HG03025 (cell line): Measurements from ENCODE around the gene ATF2.
A peak's percentile ranks its signal among the peaks of the same experiment; 100 is the strongest.
"Not testable (repeated sequence)": the region's sequence is repeated elsewhere in the genome, so short reads cannot be mapped to it uniquely, and the experiment has no call there.

Source experiments
- ATAC-seq: cut with Tn5 transposase; IDR thresholded peaks from one replicate; pipeline ENCODE4 v1.9.1; 2021; ENCODE audit warnings: mild to moderate bottlenecking, moderate library complexity; ENCODE audit not compliant: unreplicated experiment, low FRiP score

Gene ATF2

DNA sequence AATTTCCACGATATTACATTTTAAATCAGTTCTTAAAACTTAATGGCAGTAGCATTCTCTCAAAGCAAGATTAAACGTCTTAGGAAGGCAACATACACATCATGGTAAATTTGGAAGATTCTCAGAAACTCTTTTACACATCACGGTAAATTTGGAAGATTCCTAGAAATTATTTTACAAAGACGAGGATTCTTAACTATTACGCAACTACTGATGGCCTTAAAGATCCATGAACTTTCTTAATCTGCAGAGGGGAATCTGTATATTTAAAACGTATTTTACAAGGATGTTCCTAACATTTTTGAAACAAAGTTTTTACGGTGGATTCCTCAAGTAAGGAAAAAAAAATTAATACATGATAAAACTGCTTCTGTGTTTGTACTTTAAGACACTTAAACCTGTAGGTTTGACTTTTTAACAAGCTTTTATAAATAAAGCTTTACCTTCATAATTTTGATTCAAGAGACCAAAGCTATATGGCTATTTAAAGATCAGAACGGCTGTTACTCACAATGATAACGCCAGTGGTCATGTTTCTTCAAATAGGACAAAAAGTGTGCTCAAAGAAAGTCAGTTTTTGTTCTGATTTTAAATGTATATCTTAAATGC, 1.7 kb downstream of the ATF2 start:
- ATAC-seq = no peak

DNA sequence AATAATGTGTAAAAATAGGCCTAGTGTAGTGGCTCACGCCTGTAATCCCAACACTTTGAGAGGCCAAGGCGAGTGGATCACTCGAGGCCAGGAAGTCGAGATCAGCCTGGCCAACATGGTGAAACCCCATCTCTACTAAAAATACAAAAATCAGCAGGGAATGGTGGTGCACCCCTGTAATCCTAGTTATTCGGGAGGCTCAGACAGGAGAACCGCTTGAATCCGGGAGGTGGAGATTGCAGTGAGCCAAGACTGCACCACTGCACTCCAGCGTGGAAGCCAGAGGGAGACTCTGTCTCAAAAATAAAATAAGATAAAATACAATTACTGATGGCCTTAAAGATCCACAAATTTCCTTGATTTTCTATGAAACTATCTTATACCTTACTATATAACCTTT, 3.8 kb downstream of the ATF2 start:
- ATAC-seq = no peak

DNA sequence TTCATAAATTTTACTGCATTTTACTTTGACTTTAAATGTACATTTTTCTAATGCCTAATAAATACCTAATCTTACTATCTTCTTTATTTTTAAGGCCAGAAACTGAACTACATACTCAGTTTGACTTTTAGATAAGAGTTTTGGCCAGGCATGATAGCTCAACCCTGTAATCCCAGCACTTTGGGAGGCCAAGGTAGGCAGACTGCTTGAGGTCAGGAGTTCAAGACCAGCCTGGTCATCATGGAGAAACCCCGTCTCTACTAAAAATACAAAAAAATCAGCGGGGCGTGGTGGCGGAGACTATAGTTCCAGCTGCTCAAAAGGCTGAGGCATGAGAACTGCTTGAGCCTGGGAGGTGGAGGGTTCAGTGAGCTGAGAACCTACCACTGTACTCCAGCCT, 9.1 kb downstream of the ATF2 start:
- ATAC-seq = no peak

DNA sequence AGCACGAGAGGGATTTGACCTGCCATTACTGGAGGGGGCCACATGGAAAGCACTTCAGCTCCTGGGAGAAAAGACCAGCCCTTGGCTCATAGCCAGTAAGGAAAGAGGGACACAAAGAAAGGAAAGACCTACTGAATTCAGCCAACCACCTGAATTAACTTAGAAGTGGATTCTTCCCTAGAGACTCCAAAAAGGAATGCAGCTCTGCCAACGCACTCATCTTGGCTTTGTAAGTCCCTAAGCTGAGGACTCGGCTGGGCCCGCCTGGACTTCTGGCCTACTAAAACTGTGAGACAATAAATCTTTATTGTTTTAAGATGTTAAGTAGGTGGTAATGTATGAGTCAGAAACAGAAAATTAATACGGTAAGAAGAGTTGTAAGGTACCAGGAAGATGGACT, 11.5 kb downstream of the ATF2 start:
- ATAC-seq = no peak

DNA sequence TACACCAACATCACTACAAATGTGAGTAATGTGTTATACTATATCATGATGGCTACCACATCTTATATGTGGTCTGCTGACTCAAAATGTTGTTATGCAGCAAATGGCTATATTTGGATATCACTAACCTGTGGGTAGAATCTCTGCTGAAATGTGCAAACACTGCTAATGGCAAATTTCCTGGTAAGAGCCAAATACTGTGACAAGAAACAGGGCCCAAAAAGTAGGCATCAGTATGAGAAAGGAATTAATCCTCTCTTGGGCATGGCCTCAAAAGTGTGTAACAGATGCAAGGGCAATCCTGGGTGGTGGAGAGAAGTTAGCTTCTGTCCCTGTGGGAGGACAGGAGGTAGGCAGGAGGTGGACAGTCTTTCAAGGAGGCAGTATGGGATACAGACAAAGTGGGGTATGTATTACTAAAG, 13.3 kb downstream of the ATF2 start:
- no peak for ATAC-seq

DNA sequence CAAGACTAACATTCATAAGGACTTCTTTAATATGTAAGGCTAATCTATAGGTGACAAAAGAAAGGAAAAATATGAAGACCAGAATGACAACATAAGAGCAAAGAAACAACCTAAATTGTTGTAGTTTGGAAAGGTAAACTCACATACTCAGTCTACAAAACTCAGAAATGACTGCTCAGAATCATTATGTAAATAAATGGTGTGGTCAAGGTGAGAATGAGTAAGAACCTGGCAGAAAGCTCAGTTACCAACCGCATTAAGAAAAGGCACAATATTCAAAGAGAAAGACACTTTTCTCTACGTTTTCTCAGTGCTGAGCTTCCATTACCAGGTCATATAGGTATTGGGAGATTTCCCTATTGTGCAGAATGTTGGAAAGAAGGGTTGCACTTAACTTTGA, 15.8 kb downstream of the ATF2 start:
- peak; percentile 70 for ATAC-seq

DNA sequence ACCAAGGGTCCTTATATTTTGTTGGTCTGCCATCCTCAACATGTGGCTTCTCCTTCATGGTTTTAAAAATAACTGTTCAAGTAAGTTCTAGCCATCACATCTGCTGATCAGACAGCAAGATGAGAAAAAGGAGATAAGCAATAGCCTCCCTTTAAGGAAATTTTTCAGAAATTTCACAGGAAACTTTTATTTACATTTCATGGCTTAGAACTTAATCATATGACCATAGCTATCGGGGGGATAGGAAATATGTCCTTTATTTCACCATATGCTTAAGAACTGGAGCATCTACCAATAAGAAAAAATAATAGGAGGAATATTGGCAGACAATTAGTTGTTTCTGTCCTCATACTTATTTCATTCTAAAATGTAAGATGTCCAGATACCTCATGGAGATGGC, 16.2 kb downstream of the ATF2 start:
- ATAC-seq = no peak

DNA sequence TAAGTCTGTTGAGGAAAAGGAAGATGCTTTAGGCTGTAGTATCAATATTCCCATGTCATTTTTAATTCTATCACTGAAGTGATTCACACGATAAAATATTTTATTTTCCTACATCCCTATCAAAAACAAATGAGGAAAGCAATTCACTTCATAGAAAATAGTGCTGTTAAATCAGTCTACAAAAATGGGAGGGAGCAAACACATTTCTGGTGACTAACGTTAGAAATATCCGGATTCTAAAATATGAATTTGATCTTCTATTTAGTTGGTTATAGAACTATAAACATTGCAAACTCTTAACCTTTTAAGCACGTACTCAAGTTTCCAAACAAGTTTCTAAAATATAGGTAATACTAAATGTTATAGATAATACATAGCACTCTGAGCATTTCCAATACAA, 20.8 kb downstream of the ATF2 start:
- ATAC-seq = no peak

DNA sequence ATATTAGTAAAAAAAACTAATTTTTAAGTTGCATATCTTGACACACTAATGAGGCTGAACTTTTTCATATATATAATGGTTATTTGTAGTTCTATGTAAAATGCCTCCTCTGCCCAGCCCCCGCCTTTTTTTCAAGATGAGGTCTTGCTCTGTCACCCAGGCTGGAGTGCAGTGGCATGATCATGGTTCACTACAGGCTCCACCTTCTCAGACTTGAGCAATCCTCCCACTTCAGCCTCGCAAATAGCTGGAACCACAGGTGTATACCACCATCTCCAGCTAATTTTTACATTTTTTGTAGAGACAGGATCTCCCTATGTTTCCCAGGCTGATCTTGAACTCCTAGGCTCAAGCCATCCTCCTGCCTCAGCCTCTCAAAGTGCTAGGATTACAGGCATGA, 24.3 kb downstream of the ATF2 start:
- no peak for ATAC-seq

DNA sequence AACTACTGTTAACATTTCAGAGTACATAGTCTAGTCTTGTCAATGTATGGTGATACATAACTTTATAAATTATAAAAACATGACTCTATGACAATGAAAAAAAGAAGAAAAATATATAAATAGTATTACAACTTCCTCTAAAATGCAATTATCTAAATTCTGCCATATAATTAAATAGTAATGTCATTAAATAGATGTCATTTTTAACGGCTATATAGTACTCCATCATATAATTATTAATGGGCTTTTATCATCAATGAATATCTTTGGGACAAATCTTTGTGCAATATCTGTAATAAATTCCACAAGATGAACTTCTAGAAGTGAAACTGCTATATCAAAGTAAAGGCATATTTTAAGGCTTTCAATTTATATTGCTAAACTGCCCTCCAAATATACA, 24.8 kb downstream of the ATF2 start:
- ATAC-seq = no peak

DNA sequence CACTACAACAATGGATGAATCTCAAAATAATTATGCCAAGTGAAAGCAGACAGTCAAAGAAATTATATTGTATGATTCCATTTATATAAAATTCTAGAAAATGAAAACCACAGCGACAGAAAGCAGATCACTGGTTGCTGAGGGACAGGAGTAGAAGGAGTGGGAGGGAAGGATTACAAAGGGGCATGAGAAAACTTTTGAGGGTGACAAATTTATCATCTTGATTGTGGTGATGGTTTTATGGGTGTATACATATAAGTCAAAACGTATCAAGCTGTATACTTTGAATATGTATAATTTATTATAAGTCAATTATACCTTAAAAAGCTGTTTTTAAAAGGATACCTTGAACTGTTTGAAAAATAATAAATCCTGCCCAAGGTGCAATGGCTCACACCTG, 27.7 kb downstream of the ATF2 start:
- no peak for ATAC-seq

DNA sequence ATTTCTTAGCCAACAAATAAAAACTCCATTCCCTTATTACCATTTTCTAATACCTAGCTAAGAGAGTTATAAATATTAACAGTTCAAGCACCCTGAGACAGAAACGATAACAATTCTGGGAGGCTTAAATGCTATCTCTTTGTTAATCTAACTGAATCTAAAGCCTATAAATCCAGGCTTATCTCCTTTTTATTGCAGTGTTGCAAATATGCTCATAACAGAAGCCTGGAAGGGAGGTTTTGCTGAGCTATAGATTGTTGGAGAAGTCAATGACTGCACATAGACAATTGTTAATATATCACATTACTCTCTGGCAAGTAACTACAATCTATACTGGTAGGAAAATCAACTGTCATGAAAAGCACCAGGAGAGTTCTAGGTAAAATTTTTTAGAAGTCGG, 30.2 kb downstream of the ATF2 start:
- no peak for ATAC-seq

DNA sequence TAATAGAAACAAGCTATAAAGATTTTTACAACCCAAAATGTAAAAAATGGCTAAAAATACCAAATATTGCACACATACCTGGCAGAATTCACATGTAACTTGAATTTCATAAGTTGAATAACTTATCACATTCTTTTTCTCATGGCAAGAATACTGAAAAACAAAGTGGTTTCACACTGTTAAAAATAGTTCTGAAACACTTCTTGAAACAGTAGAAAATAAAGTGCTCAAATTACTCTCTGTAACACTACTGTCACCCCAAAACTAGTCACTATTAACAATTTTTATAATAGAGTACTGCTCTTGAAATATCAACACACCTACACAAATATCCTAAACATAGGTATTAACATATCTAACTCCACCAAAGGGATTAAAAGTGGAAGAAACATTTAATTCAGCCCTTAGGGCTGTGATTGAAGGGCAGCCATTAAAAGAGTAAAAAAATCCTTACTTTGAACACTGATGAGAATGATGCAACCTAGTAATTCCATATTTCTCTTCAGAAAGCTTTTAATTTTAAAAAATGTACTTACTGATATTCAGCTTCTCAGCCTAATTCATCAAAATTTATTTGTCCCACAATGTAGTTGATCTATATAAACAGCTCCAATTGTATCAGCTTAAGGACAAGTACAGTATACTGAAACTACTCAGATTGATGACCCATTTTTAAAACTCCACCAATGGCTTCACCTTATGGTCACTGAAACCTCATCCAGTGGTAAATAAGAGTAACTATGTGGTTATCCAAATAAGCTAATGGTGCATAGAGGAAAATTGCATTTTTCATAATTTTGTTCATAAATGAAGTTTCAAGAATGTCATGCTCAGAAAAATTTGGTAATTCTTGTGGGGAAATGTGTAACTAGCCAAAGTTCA, 31.4 kb downstream of the ATF2 start:
- ATAC-seq = peak; percentile 61

DNA sequence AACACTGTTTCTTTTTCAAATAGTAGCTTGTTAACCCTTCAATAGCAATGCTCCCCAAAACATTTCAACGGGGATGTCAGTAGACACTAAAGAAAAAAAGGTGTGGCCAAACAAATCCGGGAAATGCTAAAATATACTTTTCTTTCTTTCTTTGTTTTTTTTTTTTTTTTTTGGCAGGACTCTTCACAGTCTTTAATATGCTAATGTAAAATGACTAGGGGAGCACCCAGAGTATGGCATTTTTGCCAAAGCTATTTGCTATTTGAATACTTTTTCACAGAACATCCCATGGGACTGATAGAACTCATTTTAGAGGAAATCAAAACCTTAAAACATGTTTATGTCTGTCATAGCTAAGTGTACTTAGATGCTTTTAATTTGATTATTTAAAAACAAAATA, 32.1 kb downstream of the ATF2 start:
- no peak for ATAC-seq

DNA sequence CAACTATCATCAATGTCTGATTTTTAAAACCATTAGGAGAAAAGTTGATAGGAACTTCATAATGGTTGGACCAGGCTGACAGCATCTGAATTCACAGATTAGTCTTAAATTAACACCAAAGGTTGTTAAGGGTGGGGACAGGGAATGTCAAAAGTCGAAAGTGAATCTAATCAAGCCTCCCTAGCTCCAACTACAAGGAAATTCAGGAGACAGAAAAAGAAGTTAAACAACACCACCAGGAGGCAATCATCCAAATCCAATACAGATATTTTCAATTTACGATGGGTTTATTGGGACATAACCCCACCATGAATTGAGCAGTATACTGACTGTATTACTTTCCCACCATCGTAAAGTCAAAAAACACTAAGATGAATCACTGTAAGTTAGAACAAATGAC, 32.8 kb downstream of the ATF2 start:
- no peak for ATAC-seq

DNA sequence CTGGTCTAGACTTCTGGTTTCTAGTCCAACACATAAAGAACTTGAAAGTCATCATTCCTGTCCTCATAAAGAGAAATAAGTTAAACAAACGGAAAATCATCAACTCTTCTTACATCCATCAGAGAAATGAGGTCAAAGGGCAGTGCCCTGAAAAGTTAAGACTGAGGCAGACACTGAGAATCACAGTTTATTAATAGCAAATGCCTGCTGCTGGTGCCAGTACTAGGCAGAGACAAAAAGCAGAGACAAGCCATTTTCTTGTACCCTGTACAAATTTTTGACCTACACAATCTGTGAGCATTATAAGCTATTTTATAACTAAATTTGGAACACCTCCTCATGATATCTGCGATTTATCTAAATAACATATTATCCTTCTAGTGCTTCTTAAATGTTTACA, 36.8 kb downstream of the ATF2 start:
- ATAC-seq = no peak

DNA sequence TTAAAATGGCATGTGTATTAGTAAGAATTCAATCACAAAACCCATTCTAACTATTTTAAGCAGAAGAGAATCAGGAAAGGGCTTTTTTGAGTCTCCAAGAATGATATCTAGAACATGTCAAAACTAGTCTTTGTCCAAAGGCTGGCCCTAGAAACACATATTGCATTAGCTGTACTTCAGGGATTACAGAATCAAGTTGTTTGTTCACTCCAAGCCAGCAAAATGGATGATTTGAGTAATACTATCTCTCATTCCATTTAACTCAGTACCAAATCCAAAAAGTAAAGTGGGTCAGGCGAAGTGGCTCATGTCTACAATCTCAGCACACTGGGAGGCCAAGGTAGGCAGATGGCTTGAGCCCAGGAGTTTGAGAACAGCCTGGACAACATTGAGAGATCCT, 41.3 kb downstream of the ATF2 start:
- ATAC-seq = no peak

DNA sequence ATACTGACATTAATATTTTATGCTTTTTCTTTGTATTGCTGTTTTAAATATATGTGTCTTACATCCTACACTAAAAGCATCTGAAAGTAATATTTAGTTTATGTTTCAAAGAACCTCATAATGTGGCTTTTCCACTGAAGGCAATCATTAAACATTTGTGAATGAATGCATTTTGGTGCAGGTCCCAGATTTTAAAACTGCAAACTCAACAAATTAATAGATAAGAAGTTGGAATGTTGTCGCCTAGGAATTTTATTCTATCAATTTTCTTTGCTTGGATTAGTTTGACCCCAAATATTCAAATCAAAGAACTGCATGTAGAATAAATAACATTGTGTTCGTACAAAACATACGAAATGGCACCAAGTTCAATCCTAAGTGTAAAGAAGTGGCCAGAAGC, 44.7 kb downstream of the ATF2 start:
- ATAC-seq = no peak

DNA sequence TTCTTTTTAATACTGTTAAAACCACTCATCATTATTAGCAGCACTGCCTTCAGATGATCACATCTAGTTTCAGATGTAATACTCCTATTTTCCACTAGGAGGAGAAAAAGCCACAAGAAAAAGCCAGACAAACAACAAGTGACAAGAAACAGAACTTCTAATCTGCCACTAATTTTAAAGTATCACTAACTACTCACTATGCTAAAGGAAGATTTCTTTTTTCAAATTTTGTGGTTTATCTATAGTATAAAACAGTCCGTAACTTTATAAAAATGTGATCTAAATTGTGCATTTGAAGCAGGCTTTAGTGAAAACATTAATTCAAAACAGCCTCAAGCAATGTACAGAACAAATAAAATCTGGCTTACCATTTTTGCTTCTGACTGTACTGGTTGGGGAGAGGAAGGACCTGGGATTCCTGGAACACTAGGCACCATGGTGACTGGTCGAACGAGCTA, 56.8 kb downstream of the ATF2 start:
- no peak for ATAC-seq

DNA sequence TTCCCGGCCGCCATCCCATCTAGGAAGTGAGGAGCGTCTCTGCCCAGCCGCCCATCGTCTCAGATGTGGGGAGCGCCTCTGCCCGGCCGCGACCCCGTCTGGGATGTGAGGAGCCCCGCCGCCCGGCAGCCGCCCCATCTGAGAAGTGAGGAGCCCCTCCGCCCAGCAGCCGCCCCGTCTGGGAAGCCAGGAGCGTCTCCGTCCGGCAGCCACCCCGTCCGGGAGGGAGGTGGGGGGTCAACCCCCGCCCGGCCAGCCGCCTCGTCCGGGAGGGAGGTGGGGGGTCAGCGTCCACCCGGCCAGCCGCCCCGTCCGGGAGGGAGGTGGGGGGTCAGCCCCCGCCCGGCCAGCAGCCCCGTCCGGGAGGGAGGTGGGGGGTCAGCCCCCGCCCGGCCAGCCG, 59.9 kb downstream of the ATF2 start:
- ATAC-seq = not testable (repeated sequence)

DNA sequence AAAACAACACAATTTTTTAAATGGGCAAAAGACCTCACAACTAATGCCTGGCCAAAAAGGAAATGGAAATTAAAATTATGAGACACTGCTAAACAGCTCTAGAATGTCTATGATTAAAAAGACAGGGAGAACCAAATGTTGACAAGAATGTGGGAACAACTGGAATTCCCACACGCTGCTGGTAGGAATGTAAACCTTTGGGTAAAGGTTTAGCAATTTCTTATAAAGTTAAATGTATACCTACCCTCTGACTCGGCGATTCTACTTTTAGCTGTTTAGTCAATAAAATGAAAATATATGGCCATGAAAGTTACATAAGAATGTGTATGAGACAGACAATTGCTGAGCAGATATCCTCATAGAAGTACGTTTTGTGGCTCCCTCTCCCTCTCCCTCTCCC, 60.9 kb downstream of the ATF2 start:
- no peak for ATAC-seq

DNA sequence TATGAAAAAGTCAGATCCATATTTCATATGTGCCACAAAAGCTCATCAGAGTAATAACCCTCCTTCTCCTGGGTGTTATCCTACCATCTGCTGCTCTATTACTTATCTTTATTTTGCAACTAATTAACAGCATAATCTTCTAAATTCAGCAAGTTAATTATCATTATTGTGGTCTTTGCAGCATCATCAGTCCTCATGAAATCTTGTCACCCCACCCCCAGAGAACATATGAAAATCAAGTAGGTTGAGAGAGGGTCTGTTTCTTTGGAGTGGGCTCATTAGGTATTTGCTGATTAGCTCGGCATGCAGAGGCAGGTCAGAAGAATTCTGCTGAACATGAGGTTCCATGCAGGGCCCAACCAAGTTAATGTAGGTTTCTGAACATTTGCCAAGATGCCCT, 64.8 kb downstream of the ATF2 start:
- no peak for ATAC-seq
